Measurements from ENCODE around the gene MRPS31. TPM values are rescaled to one million over a fixed set of nuclear protein-coding genes. Genes with fewer than 3 reads are reported as not detected.

The MRPS31 gene
- total and polyA plus RNA-seq, 4 donors: 12.9 to 20.5 (median 16.4) TPM

DNA sequence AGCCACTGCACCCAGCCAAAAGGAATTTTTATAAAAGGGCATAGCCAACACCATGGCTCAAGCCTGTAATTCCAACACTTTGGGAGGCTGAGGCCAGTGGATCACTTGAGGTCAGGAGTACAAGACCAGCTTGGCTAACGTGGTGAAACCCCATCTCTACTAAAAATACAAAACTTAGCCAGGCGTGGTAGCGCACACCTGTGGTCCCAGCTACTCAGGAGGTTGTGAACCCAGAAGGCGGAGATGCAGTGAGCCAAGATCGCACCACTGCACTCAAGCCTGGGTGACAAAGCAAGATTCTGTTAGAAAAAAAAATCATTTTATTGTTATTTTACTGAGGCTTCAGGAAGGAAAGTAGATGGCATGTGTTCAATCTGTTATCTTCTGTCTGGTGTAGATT lies 73.3 kb downstream of the MRPS31 start:
- Histone ChIP-seq H3K36me3 (ENCODE audit: control insufficient read depth in 1 of 2, insufficient read depth in 2 of 2, low read length in 1 of 2) (no peaks in the 10 kb centered on the region), H3K4me3 (ENCODE audit: low read length in 2 of 2) (no peak overlapping the region), H3K4me1 (ENCODE audit: control insufficient read depth in 1 of 2, insufficient read depth in 2 of 2, low read length in 2 of 2) (no peaks in the 10 kb centered on the region), H3K27ac (ENCODE audit: low read depth in 1 of 2, low read length in 2 of 2) (no peak overlapping the region), H3K27me3 (ENCODE audit: control insufficient read depth in 1 of 2, insufficient read depth in 2 of 2, low read length in 1 of 2) (no peaks in the 10 kb centered on the region), H3K9me3 (ENCODE audit: control insufficient read depth, low read length) (no peaks in the 10 kb centered on the region)
- DNase-seq (no peak), ATAC-seq (ENCODE audit: low FRiP score) (no peak)
- WGBS, 2 donors: 85% methylated on average over 5 of the region's 5 CpGs
- intact Hi-C loops (cut with DNase I): no loop called here

DNA sequence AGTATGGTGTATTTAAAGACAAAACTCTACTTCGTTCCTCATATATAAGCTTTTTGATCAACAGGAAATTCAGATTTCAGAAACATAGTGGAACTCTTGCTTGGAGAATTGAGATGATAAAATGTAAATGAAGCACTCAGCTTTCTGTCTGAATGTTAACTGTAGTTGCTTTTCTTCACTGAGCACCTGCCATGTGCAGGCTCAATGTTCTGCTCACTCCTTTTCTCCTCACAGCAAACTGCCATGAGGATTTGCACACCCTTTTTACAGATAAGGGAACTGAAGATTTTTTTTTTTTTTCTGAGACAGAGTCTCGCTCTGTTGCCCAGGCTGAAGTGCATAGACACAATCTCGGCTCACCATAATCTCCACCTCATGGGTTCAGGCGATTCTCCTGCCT lies 76.6 kb downstream of the MRPS31 start:
- H3K4me1 ChIP-seq (ENCODE audit: control insufficient read depth in 1 of 2, insufficient read depth in 2 of 2, low read length in 2 of 2): no peaks in the 10 kb centered on the region
- H3K27me3 ChIP-seq (ENCODE audit: control insufficient read depth in 1 of 2, insufficient read depth in 2 of 2, low read length in 1 of 2): no peaks in the 10 kb centered on the region
- ATAC-seq (ENCODE audit: low FRiP score) (no peak), DNase-seq (no peak)
- intact Hi-C loops (cut with DNase I): no loop called here
- WGBS, 2 donors: 84 to 86% methylated on average over 4 of the region's 4 CpGs
- no peak overlapping the region for H3K27ac ChIP-seq (ENCODE audit: low read depth in 1 of 2, low read length in 2 of 2)
- no peaks in the 10 kb centered on the region for H3K36me3 ChIP-seq (ENCODE audit: control insufficient read depth in 1 of 2, insufficient read depth in 2 of 2, low read length in 1 of 2)
- H3K4me3 ChIP-seq (ENCODE audit: low read length in 2 of 2): no peak overlapping the region
- H3K9me3 ChIP-seq (ENCODE audit: control insufficient read depth, low read length): no peaks in the 10 kb centered on the region

DNA sequence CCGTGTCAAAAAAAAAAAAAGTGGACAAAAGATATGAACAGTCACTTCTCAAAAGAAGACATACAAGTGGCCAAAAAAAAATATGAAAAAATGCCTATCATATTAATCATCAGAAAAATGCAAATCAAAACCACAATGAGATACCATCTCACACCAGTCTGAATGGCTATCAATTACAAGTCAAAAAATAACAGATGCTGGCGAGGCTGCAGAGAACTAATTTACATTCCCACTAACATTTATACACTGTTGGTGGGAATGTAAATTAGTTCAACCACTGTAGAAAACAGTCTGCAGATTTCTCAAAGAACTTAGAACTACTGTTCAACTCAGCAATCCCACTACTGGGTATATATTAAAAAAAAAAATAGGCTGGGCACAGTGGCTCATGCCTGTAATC lies 78.0 kb downstream of the MRPS31 start:
- 52% methylated on average over 2 of the region's 2 CpGs for WGBS, 2 donors
- intact Hi-C loops (cut with DNase I): no loop called here
- H3K9me3 ChIP-seq (ENCODE audit: control insufficient read depth, low read length): no peaks in the 10 kb centered on the region
- no peaks in the 10 kb centered on the region for H3K4me1 ChIP-seq (ENCODE audit: control insufficient read depth in 1 of 2, insufficient read depth in 2 of 2, low read length in 2 of 2)
- H3K36me3 ChIP-seq (ENCODE audit: control insufficient read depth in 1 of 2, insufficient read depth in 2 of 2, low read length in 1 of 2): no peaks in the 10 kb centered on the region
- H3K27me3 ChIP-seq (ENCODE audit: control insufficient read depth in 1 of 2, insufficient read depth in 2 of 2, low read length in 1 of 2): no peaks in the 10 kb centered on the region
- ATAC-seq (ENCODE audit: low FRiP score) (no peak), DNase-seq (no peak)
- H3K4me3 ChIP-seq (ENCODE audit: low read length in 2 of 2): no peak overlapping the region
- no peak overlapping the region for H3K27ac ChIP-seq (ENCODE audit: low read depth in 1 of 2, low read length in 2 of 2)

DNA sequence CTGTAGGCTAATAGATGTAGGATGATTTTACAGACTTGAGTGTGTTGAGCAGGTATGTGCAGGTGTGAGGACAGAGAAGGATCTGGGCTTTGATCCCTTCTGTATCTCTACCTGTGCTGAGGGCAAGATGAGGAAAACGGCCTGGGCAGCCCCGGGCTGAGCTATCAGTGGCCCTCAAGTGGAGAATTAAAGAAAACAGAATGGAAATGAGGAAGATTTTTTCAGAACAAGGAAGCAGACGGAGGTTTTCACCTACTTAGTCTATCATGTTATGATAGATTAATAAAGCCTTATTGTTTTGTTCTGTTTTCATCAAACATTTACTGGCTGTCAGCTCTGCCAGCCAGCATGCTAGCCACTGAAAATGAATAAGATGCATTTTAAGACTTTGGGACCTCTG lies 82.2 kb downstream of the MRPS31 start:
- H3K36me3 ChIP-seq (ENCODE audit: control insufficient read depth in 1 of 2, insufficient read depth in 2 of 2, low read length in 1 of 2): no peaks in the 10 kb centered on the region
- ATAC-seq (ENCODE audit: low FRiP score) (no peak), DNase-seq (no peak)
- intact Hi-C loops (cut with DNase I): loop anchor here in 1 of 2 donors (10.0 kb wide), 2 partner anchors 744 to 1004 kb away; no protein-coding TSS in a partner anchor
- no peak overlapping the region for H3K4me3 ChIP-seq (ENCODE audit: low read length in 2 of 2)
- H3K4me1 ChIP-seq (ENCODE audit: control insufficient read depth in 1 of 2, insufficient read depth in 2 of 2, low read length in 2 of 2): no peaks in the 10 kb centered on the region
- no peaks in the 10 kb centered on the region for H3K9me3 ChIP-seq (ENCODE audit: control insufficient read depth, low read length)
- no peaks in the 10 kb centered on the region for H3K27me3 ChIP-seq (ENCODE audit: control insufficient read depth in 1 of 2, insufficient read depth in 2 of 2, low read length in 1 of 2)
- no peak overlapping the region for H3K27ac ChIP-seq (ENCODE audit: low read depth in 1 of 2, low read length in 2 of 2)
- WGBS, 2 donors: 80% methylated on average over 3 of the region's 3 CpGs

DNA sequence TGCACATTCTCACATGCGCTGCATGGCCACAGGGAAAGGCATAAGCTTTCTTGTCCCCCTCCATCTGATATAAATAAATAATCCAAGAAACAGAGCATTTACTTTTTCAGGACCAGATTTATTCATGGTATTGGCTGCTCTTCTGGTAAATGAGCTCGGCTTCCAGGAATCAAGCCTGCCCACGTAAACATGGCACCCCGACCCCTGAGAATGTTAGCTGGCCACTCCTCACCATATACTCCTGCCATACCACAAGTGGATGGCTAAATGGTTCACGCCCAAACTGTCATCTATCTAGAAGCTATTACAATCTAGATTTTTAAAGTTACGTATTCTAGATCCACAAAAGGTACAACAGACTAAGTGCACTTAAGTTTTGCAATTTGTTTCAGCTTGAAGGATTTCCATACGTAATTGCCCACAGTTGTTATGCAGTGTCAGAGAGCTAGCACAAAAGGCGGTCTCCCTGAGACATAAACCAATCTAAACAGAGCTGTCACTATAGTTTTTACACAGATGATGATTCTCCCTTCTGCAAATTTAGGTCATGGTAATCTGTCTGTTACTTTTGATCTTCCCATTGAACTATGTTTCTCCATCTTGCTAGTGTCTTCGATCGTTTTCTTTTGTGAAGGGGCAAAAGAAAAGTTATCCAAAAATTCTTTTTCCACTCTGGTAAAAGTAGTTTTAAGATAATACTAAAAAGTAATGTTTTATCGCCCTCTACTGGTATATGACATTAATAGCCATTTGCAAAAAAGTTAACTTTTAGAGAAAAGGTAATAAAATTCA lies 88.3 kb downstream of the MRPS31 start:
- Histone ChIP-seq H3K36me3 (ENCODE audit: control insufficient read depth in 1 of 2, insufficient read depth in 2 of 2, low read length in 1 of 2) (no peaks in the 10 kb centered on the region), H3K27me3 (ENCODE audit: control insufficient read depth in 1 of 2, insufficient read depth in 2 of 2, low read length in 1 of 2) (no peaks in the 10 kb centered on the region), H3K4me3 (ENCODE audit: low read length in 2 of 2) (no peak overlapping the region), H3K27ac (ENCODE audit: low read depth in 1 of 2, low read length in 2 of 2) (no peak overlapping the region), H3K4me1 (ENCODE audit: control insufficient read depth in 1 of 2, insufficient read depth in 2 of 2, low read length in 2 of 2) (no peaks in the 10 kb centered on the region), H3K9me3 (ENCODE audit: control insufficient read depth, low read length) (no peaks in the 10 kb centered on the region)
- intact Hi-C loops (cut with DNase I): loop anchor here (2.0 to 10.0 kb wide), 3 partner anchors 614 to 998 kb away; no protein-coding TSS in a partner anchor
- DNase-seq (no peak), ATAC-seq (ENCODE audit: low FRiP score) (peak; percentile 76)
- 39 to 41% methylated on average over 11 of the region's 11 CpGs for WGBS, 2 donors

DNA sequence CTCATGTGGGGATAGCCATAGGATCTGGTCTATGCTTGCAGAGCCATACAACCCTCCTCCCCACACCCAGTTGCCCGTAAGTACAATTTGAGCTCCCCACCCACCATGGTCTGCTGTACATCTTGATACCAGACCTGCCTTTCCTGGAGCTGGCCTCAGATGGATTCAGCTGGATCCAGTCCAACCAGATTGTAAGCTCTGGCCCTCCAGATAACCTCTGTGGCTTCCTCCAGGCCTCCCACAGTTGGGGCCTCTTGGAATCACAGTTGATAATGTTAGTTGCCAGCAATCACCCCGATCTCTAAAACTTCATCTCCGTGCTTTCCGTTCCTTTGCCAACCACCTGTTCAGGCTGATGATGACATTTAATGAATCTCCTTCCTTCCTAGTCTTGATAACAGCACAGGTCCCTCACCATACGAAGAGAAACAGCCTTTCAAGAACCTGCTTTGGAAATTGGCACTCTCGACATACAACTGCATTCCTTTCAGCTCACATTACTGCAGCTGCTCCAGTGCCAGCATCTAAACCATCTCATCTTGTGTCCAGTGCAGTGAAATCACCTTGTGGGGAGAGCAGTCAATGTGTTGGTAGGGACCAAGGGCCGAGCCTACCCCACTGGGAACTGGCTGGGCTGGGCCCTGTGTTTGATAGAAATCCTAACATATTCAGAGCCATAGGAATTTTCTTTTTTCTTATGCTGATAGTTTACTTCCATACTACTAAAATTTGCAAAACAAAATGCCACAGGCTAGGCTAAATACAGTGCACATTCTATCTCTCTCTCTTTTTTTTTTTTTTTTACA lies 89.4 kb downstream of the MRPS31 start:
- H3K27me3 ChIP-seq (ENCODE audit: control insufficient read depth in 1 of 2, insufficient read depth in 2 of 2, low read length in 1 of 2): no peaks in the 10 kb centered on the region
- no peak overlapping the region for H3K4me3 ChIP-seq (ENCODE audit: low read length in 2 of 2)
- no peaks in the 10 kb centered on the region for H3K36me3 ChIP-seq (ENCODE audit: control insufficient read depth in 1 of 2, insufficient read depth in 2 of 2, low read length in 1 of 2)
- DNase-seq (no peak), ATAC-seq (ENCODE audit: low FRiP score) (no peak)
- WGBS, 2 donors: 51 to 58% methylated on average over 7 of the region's 7 CpGs
- no peak overlapping the region for H3K27ac ChIP-seq (ENCODE audit: low read depth in 1 of 2, low read length in 2 of 2)
- no peaks in the 10 kb centered on the region for H3K9me3 ChIP-seq (ENCODE audit: control insufficient read depth, low read length)
- intact Hi-C loops (cut with DNase I): loop anchor here (2.0 to 10.0 kb wide), 3 partner anchors 613 to 997 kb away; no protein-coding TSS in a partner anchor
- H3K4me1 ChIP-seq (ENCODE audit: control insufficient read depth in 1 of 2, insufficient read depth in 2 of 2, low read length in 2 of 2): no peaks in the 10 kb centered on the region

DNA sequence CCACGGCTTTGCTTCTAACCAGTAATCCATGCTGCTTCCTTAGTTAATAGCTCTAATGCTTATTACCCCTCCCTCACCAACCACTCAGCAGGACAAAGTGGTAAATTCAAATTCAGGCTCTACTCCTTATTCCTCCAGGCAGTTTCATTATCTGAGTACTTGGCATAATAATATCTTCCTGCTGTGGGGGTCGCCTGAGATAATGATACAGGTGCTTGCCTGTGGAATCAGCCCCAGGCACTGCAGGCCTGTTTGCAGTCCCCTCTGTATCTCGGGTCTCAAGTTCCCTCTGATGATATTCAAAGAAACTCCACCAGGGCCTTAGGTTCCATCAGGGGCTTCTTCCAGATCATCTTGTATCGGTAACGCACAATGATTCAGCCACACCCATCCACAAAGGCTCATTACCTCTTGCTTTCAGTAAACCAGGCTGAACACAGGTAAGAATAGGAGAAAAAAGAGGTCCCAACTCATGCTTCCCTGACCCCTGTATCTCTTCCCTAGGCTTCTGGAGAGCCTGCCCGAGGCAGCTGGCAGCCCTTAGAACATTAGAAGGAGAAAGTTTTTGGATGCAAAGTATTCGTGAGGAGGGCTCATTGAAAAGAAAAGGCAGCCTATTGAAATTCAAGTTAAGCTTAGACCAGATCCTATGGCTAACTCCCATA lies 90.2 kb downstream of the MRPS31 start:
- intact Hi-C loops (cut with DNase I): loop anchor here in 1 of 2 donors (10.0 kb wide), 2 partner anchors 736 to 996 kb away; no protein-coding TSS in a partner anchor
- ATAC-seq (ENCODE audit: low FRiP score) (no peak), DNase-seq (no peak)
- 86 to 87% methylated on average over 7 of the region's 7 CpGs for WGBS, 2 donors
- Histone ChIP-seq H3K36me3 (ENCODE audit: control insufficient read depth in 1 of 2, insufficient read depth in 2 of 2, low read length in 1 of 2) (no peaks in the 10 kb centered on the region), H3K27ac (ENCODE audit: low read depth in 1 of 2, low read length in 2 of 2) (no peak overlapping the region), H3K27me3 (ENCODE audit: control insufficient read depth in 1 of 2, insufficient read depth in 2 of 2, low read length in 1 of 2) (no peaks in the 10 kb centered on the region), H3K4me1 (ENCODE audit: control insufficient read depth in 1 of 2, insufficient read depth in 2 of 2, low read length in 2 of 2) (no peaks in the 10 kb centered on the region), H3K4me3 (ENCODE audit: low read length in 2 of 2) (no peak overlapping the region), H3K9me3 (ENCODE audit: control insufficient read depth, low read length) (no peaks in the 10 kb centered on the region)

DNA sequence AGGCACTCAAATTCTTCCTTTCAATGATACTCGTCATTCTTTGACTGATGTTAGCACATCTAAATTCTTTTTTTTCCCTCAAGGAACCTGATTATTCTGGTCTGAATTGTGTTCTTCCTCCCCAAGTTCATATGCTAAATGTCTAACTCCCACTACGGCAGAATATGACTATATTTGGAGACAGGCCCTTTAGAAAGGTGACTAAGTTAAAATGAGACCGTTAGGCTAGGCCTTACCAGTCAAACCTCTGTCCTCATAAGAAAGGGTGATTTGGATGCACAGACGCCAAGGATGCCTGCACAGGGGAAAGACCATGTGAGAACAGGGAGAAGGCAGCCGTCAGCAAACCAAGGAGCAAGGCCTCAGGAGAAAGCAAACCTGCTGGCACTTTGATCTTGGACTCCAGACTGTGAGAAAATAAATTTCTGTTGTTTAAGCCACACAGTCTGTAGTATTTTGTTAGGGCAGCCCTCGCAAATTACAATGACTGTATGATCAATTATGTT lies 91.5 kb downstream of the MRPS31 start:
- no peaks in the 10 kb centered on the region for H3K4me1 ChIP-seq (ENCODE audit: control insufficient read depth in 1 of 2, insufficient read depth in 2 of 2, low read length in 2 of 2)
- intact Hi-C loops (cut with DNase I): no loop called here
- WGBS, 2 donors: 96% methylated on average over 6 of the region's 6 CpGs

More for the DNA sequence above, 91.5 kb downstream of the MRPS31 start:
- Histone ChIP-seq H3K36me3 (ENCODE audit: control insufficient read depth in 1 of 2, insufficient read depth in 2 of 2, low read length in 1 of 2) (no peaks in the 10 kb centered on the region), H3K4me3 (ENCODE audit: low read length in 2 of 2) (no peak overlapping the region), H3K27ac (ENCODE audit: low read depth in 1 of 2, low read length in 2 of 2) (no peak overlapping the region), H3K27me3 (ENCODE audit: control insufficient read depth in 1 of 2, insufficient read depth in 2 of 2, low read length in 1 of 2) (no peaks in the 10 kb centered on the region), H3K9me3 (ENCODE audit: control insufficient read depth, low read length) (no peaks in the 10 kb centered on the region)
- DNase-seq: no peak
- ATAC-seq (ENCODE audit: low FRiP score): no peak

All from aorta (tissue), 5 donors.